SW480 (cell line): ENCODE measurements around the gene GATAD2B.
"Not testable (repeated sequence)": the region's sequence is repeated elsewhere in the genome, so short reads cannot be mapped to it uniquely, and the experiment has no call there.

ENCODE experiments used
- DNase-seq: peaks from one replicate; pipeline ENCODE4 v3.0.0-alpha.2; 2016; ENCODE audit warnings: low spot score

The GATAD2B gene

DNA sequence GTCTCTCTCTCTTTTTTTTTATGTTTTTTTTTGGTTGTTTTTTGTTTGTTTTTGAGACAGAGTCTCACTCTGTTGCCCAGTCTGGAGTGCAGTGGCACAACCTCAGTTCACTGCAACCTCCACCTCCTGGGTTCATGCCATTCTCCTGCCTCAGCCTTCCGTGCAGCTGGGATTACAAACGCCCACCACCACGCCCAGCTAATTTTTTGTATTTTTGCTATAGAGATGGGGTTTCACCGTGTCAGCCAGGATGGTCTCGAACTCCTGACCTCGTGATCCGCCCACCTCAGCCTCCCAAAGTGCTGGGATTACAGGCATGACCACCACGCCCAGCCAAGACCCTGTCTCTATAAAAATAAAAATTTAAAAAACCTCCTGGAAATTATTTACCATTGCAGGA, 88.8 kb downstream of the GATAD2B start:
- not testable (repeated sequence) for DNase-seq

DNA sequence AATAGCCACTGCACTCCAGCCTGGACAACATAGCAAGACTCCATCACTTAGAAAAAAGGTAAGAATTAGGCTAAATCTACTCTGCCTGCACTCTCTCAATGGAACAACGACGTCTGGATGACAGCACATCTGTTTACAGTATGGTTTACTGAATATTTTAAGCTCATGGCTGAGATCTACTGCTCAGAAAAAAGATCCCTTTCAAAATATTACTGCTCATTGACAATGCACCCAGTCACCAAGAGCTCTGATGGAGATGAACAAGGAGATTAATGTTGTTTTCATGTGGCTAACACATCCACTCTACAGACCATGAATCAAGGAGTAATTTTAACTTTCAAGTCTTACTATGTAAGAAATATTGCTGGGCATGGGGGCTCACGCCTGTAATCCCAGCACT, 89.6 kb downstream of the GATAD2B start:
- no peak for DNase-seq

DNA sequence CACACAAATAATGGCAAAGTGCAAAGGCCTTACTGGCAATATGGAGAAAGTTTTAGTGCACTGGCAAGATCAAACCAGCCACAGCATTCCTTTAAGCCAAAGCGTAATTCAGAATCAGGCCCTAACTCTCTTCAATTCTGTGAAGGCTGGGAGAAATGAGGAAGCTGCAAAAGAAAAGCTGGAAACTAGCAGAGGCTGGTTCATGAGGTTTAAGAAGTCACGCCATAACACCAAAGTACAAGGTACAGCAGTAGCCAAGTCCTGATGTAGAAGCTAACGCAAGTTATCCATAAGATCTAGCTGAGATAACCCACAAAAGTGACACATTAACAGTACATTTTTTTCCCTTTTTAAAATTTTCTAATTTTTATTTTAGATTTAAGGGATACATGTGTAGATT, 90.5 kb downstream of the GATAD2B start:
- DNase-seq, result peak; percentile 16

DNA sequence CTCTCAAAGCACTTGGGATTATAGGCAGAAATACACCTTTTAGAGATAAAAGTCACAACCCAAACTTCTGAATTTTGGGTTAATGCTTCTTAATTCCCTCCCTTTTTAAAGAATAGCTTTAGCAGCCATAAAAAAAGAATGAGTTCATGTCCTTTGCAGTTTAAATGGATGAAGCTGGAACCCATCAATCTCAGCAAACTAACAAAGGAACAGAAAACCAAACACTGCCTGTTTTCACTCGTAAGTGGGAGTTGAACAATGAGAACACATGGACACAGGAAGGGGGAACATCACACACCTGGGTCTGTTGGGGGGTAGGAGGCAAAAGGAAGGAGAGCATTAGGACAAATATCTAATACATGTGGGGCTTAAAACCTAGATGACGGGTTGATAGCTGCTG, 91.7 kb downstream of the GATAD2B start:
- no peak for DNase-seq

DNA sequence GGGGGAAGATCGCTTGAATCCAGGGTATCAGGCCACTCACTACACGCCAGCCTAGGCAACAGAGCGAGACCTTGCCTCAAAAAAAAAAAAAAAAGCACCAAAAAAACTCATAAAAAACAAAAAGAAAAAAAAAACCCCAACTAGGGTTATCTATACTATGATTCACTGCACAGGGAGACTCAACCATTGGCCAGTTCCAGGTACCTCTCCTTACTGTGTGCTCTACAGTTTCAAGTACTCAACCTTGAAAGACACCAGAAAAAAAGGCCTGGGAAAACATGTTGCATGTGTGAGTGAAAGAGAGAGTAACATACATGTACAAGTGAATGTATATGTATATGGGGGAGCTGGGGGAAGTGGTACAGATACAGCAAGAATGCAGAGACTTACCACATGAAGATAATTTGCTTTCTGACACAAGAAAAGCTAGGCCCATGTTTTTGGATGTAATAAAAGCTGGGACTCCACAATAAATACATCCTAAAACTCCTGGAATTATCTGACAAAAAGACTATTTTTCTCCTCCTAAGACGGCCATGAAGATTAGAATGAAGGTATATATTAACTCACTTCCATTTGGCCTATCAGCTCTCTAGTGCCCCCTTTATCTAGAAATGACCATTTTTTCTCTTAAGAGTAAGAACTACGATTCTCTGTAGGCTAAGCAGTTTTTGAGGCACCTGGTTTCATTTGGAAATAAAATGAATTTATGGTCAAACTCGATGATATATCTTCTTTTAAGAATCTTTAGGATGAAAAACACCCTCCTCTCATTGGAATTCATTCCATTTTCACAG, 95.4 kb downstream of the GATAD2B start:
- no peak for DNase-seq

DNA sequence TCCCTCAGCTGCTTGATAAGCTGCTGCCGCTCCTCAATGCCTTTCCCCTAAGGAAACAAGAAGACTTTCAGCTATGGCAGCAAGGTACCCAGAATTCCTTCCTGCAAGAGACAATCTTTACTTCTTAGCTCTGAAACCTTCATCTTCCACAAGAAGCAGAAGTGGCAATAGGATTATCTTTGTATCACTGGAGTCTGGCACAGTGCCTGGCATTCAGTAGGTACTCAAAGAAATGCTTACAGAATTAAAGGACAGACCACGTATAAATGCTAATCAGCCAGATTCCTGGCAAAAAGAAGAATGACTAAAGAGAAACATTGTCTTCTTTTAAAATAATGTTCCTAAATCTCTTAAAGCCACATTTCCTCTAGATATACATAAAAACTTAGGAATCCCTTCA, 103.9 kb downstream of the GATAD2B start:
- no peak for DNase-seq

DNA sequence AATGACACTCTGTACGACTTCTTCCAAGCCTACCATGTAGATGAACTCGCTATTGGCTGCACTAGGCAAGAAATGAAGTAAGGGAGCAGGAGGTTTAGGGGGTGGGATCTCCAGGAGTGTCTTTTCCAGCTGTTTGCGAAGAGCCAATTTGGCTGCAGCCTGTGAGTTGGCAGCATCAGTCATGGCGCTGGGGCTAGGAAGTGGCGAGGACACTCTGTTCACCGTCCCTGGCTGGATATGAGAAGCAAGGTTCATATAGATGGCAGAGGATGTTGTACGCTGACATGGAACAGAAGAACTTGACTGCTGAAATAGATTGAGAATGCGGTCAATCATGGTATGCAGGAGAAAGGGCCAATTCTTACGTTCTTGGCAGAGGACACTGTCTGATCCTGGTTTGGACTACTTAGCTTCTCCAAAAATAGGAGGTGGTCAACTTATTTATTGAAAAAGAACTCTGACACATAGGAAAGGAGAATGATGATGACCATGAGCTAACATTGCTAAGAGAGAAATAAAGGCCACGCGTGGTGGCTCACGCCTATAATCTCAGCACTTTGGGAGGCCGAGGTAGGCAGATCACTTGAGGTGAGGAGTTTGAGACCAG, 106.4 kb downstream of the GATAD2B start:
- DNase-seq, result no peak

DNA sequence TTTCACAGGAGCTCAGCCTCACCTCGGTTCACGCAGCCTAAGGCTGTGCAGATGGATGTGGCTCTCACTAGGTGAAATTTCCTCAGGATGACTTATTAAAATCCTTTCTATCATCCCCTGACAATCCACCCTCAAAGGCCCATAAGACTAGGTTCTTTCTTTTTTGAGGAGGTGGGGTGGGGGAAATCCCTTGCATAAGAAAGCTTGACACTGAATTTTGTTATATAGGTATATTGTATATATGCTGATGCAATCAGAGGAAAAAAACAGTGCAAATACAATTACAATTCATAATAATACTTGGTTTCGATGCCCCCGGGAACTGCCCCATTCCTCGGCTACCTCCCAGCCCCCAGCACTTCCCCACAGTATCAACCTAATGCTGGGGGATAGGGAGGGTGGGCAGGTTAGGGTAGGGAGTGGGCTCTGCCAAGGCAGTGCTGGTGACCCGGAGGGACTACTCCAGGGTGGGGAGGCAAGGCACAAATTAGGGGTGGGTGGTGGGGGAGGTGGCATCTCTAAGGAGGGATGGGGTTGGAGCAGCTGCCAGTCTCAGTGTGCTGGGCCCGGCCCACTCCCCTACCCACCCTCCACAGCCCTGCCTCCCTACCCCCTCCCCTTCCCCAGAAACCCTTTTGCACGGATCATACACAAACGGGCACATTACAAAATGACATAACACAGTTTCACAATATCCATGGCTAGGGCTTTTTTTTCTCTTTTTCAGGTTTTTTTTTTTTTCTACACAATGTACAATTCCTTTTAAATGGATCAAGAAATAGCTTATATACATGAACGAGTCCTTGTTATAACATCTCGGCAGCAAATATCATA, 116.7 kb downstream of the GATAD2B start:
- no peak for DNase-seq

DNA sequence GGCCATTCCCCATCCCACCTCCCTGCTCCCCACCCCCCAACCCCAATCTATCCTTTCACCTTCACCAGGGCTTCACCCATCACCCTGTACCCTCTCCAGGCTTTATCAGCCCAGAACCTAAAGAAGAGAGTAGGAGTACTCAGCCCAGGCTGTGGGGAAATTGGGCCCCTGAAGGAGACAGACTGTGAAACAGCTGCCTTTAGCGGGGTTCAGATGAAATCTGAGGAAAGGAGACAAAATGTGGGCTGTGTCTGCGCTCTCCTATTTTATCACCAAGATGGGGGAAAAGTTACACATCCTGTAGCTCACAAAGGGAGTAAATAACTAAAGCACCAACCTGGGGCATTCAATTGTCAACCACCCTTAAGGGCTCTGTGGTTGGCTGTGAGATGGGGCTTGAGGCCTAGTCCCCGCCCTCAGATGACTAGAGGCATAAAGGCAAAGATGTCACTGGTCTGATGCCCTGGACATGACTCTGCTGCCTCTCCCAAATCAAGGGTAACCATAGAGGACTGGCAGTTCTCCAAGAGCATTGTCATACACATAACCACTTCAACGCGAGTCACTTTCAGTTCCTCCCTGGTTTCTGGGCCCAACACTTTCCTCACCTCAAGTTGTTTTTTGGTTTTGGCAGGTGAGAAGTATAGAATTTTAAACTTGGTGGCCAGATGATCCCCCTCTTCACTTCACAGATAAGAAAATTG, 117.6 kb downstream of the GATAD2B start:
- peak; percentile 58 for DNase-seq

DNA sequence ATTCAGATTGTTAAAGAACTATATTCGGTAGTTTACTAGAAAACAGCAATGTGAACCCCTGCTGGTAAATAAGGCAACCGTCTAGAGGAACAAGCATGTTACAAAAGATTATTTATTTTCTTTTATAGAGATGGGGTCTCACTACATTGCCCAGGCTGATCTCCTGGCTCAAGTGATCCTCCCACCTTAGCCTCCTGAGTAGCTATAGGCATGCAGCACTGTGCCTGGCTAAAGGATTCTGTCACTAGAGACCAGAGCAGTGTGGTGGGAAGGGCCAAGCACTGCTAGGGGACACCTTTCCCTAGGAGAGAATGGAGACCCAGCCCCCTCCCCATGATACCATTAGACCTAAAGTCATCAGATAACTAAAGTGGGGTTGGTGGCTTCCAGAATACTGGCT, 118.7 kb downstream of the GATAD2B start:
- no peak for DNase-seq

DNA sequence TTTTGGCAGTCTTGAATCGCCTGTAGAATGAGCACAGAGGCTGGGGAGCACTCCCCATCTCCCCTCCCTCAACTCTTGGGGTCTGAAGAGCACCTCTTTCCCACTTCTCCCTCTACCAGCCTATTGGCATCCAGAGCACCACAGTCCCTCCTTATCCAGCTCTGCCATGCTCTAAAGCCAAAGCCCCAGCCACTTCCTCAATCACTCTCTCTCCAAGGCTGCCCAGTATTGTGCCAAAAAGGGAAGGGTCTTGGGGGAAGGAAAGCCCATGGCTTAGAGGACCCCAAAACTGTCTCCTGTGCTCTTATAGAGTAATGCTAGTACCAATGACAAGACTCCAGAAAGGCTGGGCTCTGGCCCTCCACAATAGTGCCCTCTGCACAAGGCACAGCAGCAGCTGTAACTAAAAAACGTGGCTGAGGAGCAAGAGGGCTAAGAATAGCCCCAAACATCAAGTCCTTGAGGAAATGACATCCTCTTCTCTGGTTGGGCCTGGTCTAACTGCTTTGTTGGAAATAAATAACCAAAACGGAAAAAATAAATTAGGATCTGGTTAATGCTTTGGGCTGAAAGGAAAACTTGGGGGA, 119.2 kb downstream of the GATAD2B start:
- no peak for DNase-seq

DNA sequence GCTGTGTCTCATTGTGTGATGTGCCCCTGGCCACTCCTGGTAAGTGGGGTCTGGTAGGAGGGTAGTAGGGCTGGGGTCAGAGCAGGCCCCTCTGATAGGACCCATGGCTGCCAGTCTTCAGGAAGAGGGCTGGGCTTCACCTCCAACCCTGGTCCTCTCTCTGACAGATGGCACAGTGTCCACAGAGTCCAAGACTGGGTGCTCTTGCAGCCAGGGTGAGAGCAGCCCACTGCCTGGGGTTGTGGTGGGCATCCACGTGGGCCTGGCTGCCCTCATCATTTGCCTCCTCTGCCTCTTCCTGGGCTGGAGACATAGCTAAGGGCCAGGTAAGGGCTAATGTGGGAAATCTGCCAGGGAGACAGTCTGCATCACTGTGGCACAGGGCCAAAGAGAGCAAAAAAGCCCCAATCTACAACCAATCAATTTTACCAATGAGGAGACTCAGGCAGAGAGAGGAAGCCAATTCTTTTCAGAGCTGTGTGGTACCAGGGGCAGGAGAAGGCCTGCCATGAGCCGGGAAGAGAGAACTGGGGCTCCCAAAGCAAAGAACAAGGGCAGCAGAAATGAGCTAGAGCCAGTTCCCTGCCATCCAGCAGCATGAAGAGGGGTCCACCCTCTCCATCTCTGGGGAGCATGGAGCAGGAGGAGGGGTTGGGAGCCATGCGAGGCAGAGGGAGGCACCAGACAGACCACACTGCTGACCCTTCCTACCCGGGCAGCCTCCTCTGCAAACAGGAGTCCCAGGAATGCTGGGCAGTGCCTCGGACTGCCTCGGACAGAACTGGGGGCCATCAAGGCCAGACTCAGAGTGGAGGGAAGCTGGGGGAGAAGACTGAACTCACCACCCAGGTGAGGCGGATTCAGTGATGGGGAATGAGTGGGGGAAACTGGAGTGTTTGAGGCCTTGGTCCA, 120.7 kb downstream of the GATAD2B start:
- no peak for DNase-seq

DNA sequence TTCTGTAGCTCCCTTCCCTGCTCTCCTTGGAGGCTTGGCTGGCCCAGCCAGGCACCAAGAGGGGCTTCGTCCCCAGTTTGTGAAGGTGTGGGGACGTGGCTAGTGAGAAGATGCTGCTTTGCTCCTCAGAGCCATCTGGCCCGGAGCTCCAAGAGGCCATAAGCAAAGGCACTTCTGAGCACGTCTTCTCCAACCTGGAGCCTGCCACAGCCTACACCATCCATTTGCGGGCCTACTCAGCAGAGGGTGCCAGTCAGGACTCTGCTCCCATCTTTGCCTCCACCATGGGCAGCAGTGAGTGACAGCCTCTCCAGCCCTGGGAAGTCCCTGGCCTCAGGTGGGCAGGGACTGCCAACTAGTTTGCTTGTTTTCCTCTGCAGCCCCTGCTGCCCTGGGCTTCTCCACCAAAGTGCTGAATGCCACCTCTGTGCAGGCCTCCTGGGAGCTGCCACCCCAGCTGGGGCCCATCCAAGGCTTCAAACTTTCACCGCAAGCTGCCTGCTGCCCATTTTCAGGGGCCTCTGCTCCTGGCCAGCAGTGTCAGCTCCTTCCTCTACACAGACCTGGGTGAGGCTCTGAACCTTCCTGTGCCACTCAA, 121.6 kb downstream of the GATAD2B start:
- no peak for DNase-seq

DNA sequence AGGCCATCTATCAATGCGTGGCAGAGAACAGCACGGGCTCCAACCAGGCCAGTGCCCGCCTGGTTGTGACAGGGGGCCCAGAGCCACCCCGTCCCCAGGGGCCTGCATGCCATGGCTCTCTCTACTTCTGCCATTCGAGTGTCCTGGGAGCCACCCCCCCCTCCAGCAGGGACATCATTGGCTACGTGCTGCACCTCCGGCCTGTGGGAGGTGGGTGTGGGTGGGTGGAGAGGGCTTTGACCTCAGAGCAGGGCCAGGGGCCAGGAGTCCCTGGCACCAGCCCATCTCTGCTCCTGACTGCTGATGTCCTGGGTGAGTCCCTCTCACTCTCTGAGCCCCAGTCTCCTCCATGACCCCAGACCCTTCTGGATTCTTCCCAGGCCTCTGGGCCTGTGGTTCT, 122.3 kb downstream of the GATAD2B start:
- DNase-seq, result no peak

DNA sequence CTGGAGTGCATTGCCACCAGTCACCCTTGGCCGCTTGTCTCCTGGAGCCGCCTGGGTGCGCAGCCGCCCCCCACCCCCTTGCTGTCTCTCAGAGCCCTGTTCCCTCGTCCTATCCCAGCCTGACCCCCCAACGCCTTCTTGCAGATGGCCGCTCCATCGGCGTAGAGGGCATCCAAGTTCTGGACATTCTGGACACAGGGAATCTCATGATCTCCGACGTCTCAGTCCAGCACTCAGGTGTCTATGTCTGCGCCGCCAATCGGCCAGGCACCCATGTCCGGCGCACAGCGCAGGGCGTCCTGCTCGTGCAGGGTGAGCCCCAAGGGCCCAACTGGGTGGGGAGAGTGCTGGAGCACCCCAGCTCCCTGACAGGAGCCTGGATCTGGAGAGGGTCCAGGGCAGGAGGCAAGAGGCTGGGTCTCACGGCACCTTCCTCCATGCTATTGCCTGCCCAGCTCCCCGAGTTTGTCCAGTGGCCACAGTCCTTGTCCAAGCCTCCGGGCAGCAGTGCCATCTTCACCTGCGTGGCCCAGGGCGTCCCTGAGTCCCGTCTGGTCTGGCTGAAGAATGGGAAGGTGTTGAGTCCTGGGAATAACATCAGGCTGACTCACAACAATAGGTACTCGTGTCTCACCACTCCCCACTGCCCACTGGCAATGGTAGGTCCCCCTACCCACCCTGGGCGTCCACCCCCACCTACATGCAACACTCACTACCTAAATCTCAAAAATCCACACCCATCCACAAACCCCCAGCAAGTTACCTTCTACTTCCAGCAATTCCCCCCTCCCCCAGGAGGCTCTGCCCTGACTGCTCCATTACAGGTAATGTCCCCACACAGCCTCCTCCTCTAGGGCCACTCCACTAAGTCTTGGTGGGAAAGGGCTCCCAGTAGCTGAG, 123.0 kb downstream of the GATAD2B start:
- no peak for DNase-seq

DNA sequence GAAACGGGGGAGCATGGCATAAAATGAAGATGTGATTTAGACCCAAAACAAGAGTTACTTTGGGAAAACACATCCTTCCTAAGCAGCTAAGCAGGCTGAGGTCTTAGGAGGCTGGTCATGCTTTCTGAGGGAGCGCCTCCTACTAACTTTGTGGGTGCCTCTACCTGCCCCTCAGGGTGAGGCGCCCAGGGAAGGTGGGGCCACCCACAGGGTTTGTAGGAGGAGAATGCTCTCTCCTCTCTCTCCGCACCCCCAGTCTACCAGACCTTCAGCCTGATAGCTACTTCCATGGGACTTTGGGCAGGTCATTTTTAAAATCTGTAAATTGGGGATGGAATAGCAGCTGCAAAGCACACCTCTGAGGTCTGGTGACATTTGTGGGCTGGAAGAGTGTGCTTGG, 123.8 kb downstream of the GATAD2B start:
- no peak for DNase-seq

DNA sequence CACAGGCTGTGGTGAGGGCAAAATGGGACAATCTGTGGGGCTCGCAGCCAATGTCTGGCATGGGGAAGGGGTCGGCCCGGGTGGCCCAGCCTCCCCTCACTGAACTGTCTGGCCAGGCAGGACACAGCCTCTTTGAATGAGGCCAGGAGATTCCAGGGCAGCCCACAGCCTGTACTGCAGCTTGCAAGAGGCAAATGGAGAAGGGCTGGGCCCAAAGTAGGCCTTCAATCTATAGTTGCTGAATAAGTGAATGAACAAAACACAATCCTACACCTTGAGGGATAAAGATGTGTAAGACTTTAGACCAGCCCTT, 124.3 kb downstream of the GATAD2B start:
- no peak for DNase-seq

DNA sequence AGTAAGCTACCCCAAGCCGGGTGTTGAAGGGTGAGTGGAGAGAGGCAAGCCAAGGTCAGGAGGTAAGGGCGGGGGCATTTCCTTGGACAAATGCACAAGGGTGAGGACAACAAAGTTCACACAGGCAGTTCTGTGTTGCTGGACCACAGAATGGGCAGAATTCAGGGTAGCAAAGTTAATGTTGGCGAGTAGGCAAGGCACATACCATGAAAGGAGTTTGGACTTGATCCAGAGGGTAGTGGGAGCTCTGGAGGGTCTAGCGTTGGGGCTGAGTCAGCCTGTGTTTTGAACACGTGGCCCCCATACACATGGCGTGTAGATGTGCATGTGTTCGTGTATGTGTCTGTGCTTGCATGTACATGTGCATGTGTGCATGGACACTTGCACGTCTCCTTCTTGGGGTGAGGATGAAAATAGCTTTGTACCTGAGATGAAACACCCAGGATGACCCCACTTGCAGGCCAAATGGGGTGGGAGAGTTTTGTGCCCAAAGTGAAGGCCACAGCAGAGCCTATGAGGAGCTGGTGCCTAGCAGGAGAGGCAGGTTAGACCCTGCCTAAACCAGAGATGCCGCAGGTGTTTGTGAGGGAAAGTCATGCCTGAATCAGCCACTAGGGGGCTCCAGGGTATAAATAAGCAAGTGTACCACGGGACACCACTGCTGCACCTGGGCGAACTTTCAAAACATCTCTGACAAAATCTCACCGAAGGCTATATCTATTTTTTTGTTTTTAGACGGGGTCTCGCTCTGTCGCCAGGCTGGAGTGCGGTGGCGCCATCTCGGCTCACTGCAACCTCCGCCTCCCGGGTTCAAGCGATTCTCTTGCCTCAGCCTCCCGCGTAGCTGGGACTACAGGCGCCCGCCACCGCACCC, 125.7 kb downstream of the GATAD2B start:
- DNase-seq, result peak; percentile 62
